ENCODE data around the gene SNAPIN. TPM values are rescaled to one million over a fixed set of nuclear protein-coding genes. Genes with fewer than 3 reads are reported as not detected.

Gene SNAPIN
- total RNA-seq, 1 donor from 2014 or later, result 50.4 TPM

DNA sequence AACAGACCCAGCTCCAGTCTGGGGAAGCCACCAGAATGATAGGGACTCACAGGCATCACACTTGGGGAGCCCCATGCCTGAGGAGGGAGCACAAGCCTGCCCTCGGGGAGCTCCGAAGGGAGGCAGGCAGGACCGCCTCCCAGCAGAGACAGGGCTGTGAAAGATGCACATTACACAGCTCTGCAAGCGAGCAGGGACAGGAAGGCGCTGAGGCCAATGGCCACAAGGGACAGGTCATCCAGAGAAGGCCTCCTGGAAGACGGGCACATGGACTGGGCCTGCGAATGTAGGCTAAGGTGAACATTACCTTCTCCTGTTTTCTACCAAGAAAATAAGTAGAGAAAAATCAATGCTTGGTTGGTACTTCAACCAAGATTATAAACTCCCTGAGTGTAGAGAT lies 24.2 kb downstream of the SNAPIN start:
- Mint-ChIP-seq H3K9me3 (no peaks in the 10 kb centered on the region), H3K4me1 (peaks cover 18% of the 10 kb centered on the region), H3K36me3 (ENCODE audit: low read depth) (no peaks in the 10 kb centered on the region), H3K27me3 (peaks cover 43% of the 10 kb centered on the region), H3K27ac (no peak overlapping the region), H3K4me3 (no peak overlapping the region)
- ATAC-seq (ENCODE audit: low read depth) (no peak), DNase-seq (no peak)
- CTCF ChIA-PET, result interaction anchor here (0.7 kb wide), 1 partner anchor 114 kb away, joined by 3 read pairs; no protein-coding TSS in a partner anchor
- TF ChIP-seq, protein P1, sequence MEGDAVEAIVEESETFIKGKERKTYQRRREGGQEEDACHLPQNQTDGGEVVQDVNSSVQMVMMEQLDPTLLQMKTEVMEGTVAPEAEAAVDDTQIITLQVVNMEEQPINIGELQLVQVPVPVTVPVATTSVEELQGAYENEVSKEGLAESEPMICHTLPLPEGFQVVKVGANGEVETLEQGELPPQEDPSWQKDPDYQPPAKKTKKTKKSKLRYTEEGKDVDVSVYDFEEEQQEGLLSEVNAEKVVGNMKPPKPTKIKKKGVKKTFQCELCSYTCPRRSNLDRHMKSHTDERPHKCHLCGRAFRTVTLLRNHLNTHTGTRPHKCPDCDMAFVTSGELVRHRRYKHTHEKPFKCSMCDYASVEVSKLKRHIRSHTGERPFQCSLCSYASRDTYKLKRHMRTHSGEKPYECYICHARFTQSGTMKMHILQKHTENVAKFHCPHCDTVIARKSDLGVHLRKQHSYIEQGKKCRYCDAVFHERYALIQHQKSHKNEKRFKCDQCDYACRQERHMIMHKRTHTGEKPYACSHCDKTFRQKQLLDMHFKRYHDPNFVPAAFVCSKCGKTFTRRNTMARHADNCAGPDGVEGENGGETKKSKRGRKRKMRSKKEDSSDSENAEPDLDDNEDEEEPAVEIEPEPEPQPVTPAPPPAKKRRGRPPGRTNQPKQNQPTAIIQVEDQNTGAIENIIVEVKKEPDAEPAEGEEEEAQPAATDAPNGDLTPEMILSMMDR (IDR thresholded peaks at IDR 0.05), result no peak
- POLR2A ChIA-PET, result interaction anchor here (0.6 to 0.9 kb wide), 2 partner anchors 7 to 45 kb away, joined by 3 to 5 read pairs; partner anchors contain the start of gene INTS3
- intact Hi-C loops (cut with micrococcal nuclease), result no loop called here

DNA sequence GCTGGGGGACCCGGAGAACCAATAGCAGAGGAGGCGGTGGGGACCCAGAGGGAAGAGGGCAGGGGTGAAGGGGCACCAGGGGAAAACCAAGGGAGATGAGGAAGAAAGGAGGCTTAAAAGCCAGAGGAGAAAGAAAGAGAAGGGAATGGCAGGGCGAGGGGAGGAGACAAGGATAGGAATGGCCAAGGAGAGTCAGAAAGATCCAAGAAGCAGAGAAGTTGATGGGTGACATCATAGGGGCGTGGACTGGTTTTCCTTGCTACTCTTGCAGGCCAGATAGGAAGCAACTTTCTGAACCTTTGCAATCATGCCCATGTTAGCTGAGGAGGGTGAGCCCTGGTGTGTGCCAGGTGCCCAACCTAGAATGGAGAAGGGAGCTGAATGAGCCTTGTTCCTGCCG lies 25.4 kb downstream of the SNAPIN start:
- no peak for DNase-seq
- H3K36me3 Mint-ChIP-seq (ENCODE audit: low read depth), result no peaks in the 10 kb centered on the region
- peaks cover 14% of the 10 kb centered on the region for H3K4me1 Mint-ChIP-seq
- ATAC-seq (ENCODE audit: low read depth), result no peak
- POLR2A ChIA-PET, result no interaction called here
- peaks cover 37% of the 10 kb centered on the region for H3K27me3 Mint-ChIP-seq
- H3K4me3 Mint-ChIP-seq, result no peak overlapping the region
- no peaks in the 10 kb centered on the region for H3K9me3 Mint-ChIP-seq
- TF ChIP-seq, protein P1 (IDR thresholded peaks at IDR 0.05), result no peak
- intact Hi-C loops (cut with micrococcal nuclease), result no loop called here
- H3K27ac Mint-ChIP-seq, result no peak overlapping the region
- CTCF ChIA-PET, result no interaction called here

DNA sequence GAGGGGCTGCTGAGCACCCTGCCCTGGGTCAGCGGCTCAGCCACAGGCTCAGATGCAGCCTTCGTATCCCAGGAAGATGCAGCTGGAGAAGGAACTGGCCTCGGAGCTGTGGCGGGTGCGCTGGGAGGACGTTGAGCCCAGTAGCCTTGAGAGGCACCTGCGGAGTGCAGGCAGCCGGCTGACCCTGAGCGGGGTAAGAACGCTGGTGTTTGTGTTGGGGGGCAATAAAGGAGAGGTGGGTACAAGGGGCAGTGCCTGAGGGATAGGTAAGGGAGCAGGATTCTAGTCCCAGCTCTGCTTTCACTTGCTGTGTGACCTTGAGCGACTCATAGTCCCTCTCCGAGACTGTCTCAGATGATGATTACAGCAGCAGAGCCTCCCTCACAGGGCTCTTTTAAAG lies 26.4 kb downstream of the SNAPIN start:
- Mint-ChIP-seq H3K4me3 (no peak overlapping the region), H3K27me3 (peaks cover 35% of the 10 kb centered on the region)

DNA sequence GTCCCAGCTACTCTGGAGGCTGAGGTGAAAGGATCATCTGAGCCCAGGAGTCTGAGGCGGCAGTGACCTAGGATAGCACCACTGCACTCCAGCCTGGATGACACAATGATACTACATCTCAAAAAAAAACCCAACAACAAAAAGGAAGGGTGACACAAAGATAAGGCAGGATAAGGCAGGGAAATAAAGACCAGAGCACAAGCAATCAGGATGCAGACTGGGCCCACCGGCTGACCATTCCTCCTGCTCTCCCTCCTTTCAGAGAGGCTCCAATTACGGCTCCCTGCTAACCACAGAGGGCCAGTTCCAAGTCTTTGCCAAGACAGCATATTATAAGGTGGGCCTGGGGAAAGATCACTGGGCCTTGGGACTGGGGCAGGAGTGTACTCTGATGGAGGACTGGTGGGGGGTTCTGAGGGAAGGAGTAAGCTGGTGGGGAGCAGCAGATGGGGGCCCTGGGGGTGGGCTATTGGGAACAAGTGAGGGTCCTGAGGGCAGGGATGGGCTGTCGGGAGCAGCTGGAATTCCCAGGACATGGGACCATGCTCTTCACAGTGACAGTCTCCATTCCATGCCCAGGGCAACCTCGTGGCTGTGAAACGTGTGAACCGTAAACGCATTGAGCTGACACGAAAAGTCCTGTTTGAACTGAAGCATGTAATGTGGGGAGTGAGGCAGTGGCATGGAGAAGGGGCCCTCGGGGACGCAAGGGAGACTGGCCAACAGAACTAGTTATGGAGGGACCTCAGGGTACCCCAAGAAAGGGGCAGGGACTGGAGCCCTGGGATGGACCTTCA lies 27.2 kb downstream of the SNAPIN start:
- intact Hi-C loops (cut with micrococcal nuclease), result no loop called here
- DNase-seq (no peak), ATAC-seq (ENCODE audit: low read depth) (no peak)
- Mint-ChIP-seq H3K36me3 (ENCODE audit: low read depth) (no peaks in the 10 kb centered on the region), H3K9me3 (no peaks in the 10 kb centered on the region), H3K27ac (no peak overlapping the region), H3K4me3 (no peak overlapping the region), H3K27me3 (peaks cover 29% of the 10 kb centered on the region), H3K4me1 (peaks cover 7% of the 10 kb centered on the region)
- CTCF ChIA-PET, result no interaction called here
- POLR2A ChIA-PET, result no interaction called here
- TF ChIP-seq, protein P1 (IDR thresholded peaks at IDR 0.05), result no peak

More for the DNA sequence above, 26.4 kb downstream of the SNAPIN start:
- ChIA-PET POLR2A (no interaction called here), CTCF (no interaction called here)
- ATAC-seq (ENCODE audit: low read depth) (no peak), DNase-seq (no peak)
- peaks cover 10% of the 10 kb centered on the region for H3K4me1 Mint-ChIP-seq
- H3K36me3 Mint-ChIP-seq (ENCODE audit: low read depth), result no peaks in the 10 kb centered on the region
- TF ChIP-seq, protein P1 (IDR thresholded peaks at IDR 0.05), result no peak
- intact Hi-C loops (cut with micrococcal nuclease), result no loop called here
- no peaks in the 10 kb centered on the region for H3K9me3 Mint-ChIP-seq
- H3K27ac Mint-ChIP-seq, result no peak overlapping the region

DNA sequence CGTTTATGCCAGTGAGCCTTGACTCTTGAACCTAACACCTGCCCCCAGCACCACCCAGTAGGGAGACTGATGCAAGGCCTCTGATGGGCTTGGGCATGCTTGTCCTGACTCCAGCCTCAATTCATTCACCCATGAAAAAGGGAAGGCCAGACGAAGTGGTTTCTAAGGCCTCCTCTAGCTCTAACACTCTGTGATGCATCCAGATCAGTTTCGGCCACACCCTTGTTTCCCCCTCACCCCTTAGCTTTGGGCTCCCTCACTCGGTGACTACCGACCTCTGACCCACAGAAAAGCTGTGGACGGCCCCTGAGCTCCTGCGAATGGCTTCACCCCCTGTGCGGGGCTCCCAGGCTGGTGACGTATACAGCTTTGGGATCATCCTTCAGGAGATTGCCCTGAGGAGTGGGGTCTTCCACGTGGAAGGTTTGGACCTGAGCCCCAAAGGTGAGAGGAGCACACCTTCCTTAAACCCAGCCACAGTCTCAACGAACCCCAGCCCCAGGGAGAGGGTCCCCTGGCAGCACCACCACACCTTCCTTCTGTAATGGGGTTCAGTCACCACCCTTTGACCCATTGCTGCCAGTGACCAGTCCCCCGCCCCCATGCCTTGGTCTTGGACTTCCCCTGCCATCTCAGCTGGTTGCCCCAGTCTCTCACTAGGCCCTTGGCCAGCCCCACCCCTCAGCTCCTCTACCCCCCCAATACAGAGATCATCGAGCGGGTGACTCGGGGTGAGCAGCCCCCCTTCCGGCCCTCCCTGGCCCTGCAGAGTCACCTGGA lies 29.0 kb downstream of the SNAPIN start:
- ChIA-PET CTCF (no interaction called here), POLR2A (interaction anchor here (0.8 kb wide), 1 partner anchor 40 kb away, joined by 3 read pairs; the partner anchor contains the start of gene INTS3)
- Mint-ChIP-seq H3K27me3 (peaks cover 19% of the 10 kb centered on the region), H3K9me3 (no peaks in the 10 kb centered on the region), H3K27ac (no peak overlapping the region), H3K36me3 (ENCODE audit: low read depth) (no peaks in the 10 kb centered on the region), H3K4me3 (no peak overlapping the region), H3K4me1 (peaks cover 7% of the 10 kb centered on the region)
- DNase-seq (no peak), ATAC-seq (ENCODE audit: low read depth) (no peak)
- TF ChIP-seq, protein P1 (IDR thresholded peaks at IDR 0.05), result no peak
- intact Hi-C loops (cut with micrococcal nuclease), result no loop called here
